Measurements from ENCODE around the gene PLCD3. TPM values are rescaled to one million over a fixed set of nuclear protein-coding genes. Genes with fewer than 3 reads are reported as not detected.

Gene PLCD3
- polyA plus RNA-seq, 3 donors from 2014 or later: 0.75 TPM; not detected in 2

- H3K9me3 Mint-ChIP-seq: no peaks in the 10 kb centered on the region
- H3K27me3 Mint-ChIP-seq (ENCODE audit: low read depth in 3 of 3): peaks cover 20 to 34% (median 32%) of the 10 kb centered on the region in 3 donors
- peaks cover 63 to 64% of the 10 kb centered on the region in 2 donors for H3K4me1 Mint-ChIP-seq
- peak overlapping the region; percentile 91 to 100 (median 98) for H3K4me3 Mint-ChIP-seq
- H3K27ac Mint-ChIP-seq: peak overlapping the region; percentile 87 to 100 (median 99)
- H3K36me3 Mint-ChIP-seq: no peaks in the 10 kb centered on the region
- no peak for DNase-seq
Measured at GRCh38 chr17:45146592-45146889, 14.2 kb upstream of the PLCD3 start.

GRCh38 chr17:45146166-45146565 is 13.9 kb upstream of the PLCD3 start:
- peaks cover 20 to 34% (median 32%) of the 10 kb centered on the region in 3 donors for H3K27me3 Mint-ChIP-seq (ENCODE audit: low read depth in 3 of 3)
- no peaks in the 10 kb centered on the region for H3K9me3 Mint-ChIP-seq
- peak overlapping the region; percentile 7 to 100 (median 85) for H3K27ac Mint-ChIP-seq
- H3K4me3 Mint-ChIP-seq: peak overlapping the region; percentile 91 to 100 (median 98)
- DNase-seq: no peak
- peaks cover 63 to 64% of the 10 kb centered on the region in 2 donors for H3K4me1 Mint-ChIP-seq
- peaks cover 0 to under 1% (median 0%) of the 10 kb centered on the region in 3 donors for H3K36me3 Mint-ChIP-seq

- H3K9me3 Mint-ChIP-seq: no peaks in the 10 kb centered on the region
- H3K4me3 Mint-ChIP-seq: peak overlapping the region; percentile 32 to 61 (median 42)
- no peak overlapping the region for H3K27ac Mint-ChIP-seq
- H3K27me3 Mint-ChIP-seq (ENCODE audit: low read depth in 3 of 3): peaks cover 20 to 34% (median 29%) of the 10 kb centered on the region in 3 donors
- peaks cover 0 to 4% (median 0%) of the 10 kb centered on the region in 3 donors for H3K36me3 Mint-ChIP-seq
- peaks cover 53 to 57% of the 10 kb centered on the region in 2 donors for H3K4me1 Mint-ChIP-seq
- DNase-seq: no peak
Measured at GRCh38 chr17:45145035-45145389, 12.7 kb upstream of the PLCD3 start.

GRCh38 chr17:45144199-45145034 is 12.1 kb upstream of the PLCD3 start:
- Mint-ChIP-seq H3K4me3 (peak overlapping the region; percentile 53 to 67 (median 61)), H3K27me3 (ENCODE audit: low read depth in 3 of 3) (peaks cover 16 to 30% (median 23%) of the 10 kb centered on the region in 3 donors), H3K9me3 (no peaks in the 10 kb centered on the region), H3K36me3 (peaks cover 0 to 4% (median 0%) of the 10 kb centered on the region in 3 donors), H3K27ac (peak overlapping the region in 3 of 6 donors; percentile 24 to 66 (median 28)), H3K4me1 (peaks cover 48 to 52% of the 10 kb centered on the region in 2 donors)
- DNase-seq: no peak

- Mint-ChIP-seq H3K9me3 (no peaks in the 10 kb centered on the region), H3K27ac (peak overlapping the region in 3 of 6 donors; percentile 24 to 66 (median 40)), H3K36me3 (peaks cover 0 to 4% (median 0%) of the 10 kb centered on the region in 3 donors), H3K4me1 (peaks cover 43 to 45% of the 10 kb centered on the region in 2 donors), H3K4me3 (peak overlapping the region; percentile 53 to 73 (median 64)), H3K27me3 (ENCODE audit: low read depth in 3 of 3) (peaks cover 12 to 24% (median 20%) of the 10 kb centered on the region in 3 donors)
- DNase-seq: peak in 2 of 3 donors; percentile 15 to 20
Measured at GRCh38 chr17:45143767-45144198, 11.5 kb upstream of the PLCD3 start.

- DNase-seq: no peak
- Mint-ChIP-seq H3K27me3 (ENCODE audit: low read depth in 3 of 3) (peaks cover 6 to 18% (median 14%) of the 10 kb centered on the region in 3 donors), H3K9me3 (no peaks in the 10 kb centered on the region), H3K4me1 (peaks cover 43% of the 10 kb centered on the region in 2 donors), H3K4me3 (peak overlapping the region; percentile 18 to 73 (median 64)), H3K27ac (peak overlapping the region in 4 of 6 donors; percentile 21 to 66 (median 51)), H3K36me3 (peaks cover 0 to 4% (median 0%) of the 10 kb centered on the region in 3 donors)
Measured at GRCh38 chr17:45143094-45143670, 10.9 kb upstream of the PLCD3 start.

GRCh38 chr17:45139533-45139920 is 7.2 kb upstream of the PLCD3 start:
- H3K36me3 Mint-ChIP-seq: peaks cover 0 to 4% (median 0%) of the 10 kb centered on the region in 3 donors

GRCh38 chr17:45138911-45139532 is 6.7 kb upstream of the PLCD3 start:
- Mint-ChIP-seq H3K9me3 (no peaks in the 10 kb centered on the region), H3K4me1 (peaks cover 30 to 32% of the 10 kb centered on the region in 2 donors), H3K36me3 (peaks cover 0 to 4% (median 0%) of the 10 kb centered on the region in 3 donors), H3K27me3 (ENCODE audit: low read depth in 3 of 3) (peaks cover 3 to 6% (median 4%) of the 10 kb centered on the region in 3 donors), H3K4me3 (no peak overlapping the region), H3K27ac (no peak overlapping the region)
- DNase-seq: no peak

More at GRCh38 chr17:45139533-45139920, 7.2 kb upstream of the PLCD3 start:
- Mint-ChIP-seq H3K27me3 (ENCODE audit: low read depth in 3 of 3) (peaks cover 3 to 6% (median 4%) of the 10 kb centered on the region in 3 donors), H3K9me3 (no peaks in the 10 kb centered on the region), H3K4me3 (no peak overlapping the region), H3K4me1 (peaks cover 30 to 33% of the 10 kb centered on the region in 2 donors), H3K27ac (no peak overlapping the region)
- DNase-seq: no peak

GRCh38 chr17:45137561-45138305 is 5.4 kb upstream of the PLCD3 start:
- peaks cover 26 to 36% of the 10 kb centered on the region in 2 donors for H3K4me1 Mint-ChIP-seq
- H3K27me3 Mint-ChIP-seq (ENCODE audit: low read depth in 3 of 3): peaks cover 4 to 10% (median 7%) of the 10 kb centered on the region in 3 donors
- H3K9me3 Mint-ChIP-seq: no peaks in the 10 kb centered on the region
- H3K27ac Mint-ChIP-seq: peak overlapping the region in 1 of 6 donors; percentile 46
- peaks cover 0 to 4% (median 0%) of the 10 kb centered on the region in 3 donors for H3K36me3 Mint-ChIP-seq
- DNase-seq: no peak
- H3K4me3 Mint-ChIP-seq: no peak overlapping the region

GRCh38 chr17:45136846-45137560 is 4.7 kb upstream of the PLCD3 start:
- H3K4me3 Mint-ChIP-seq: peak overlapping the region; percentile 79 to 88 (median 85)
- H3K9me3 Mint-ChIP-seq: no peaks in the 10 kb centered on the region
- peaks cover 4 to 10% (median 7%) of the 10 kb centered on the region in 3 donors for H3K27me3 Mint-ChIP-seq (ENCODE audit: low read depth in 3 of 3)
- peaks cover 26 to 36% of the 10 kb centered on the region in 2 donors for H3K4me1 Mint-ChIP-seq
- peak overlapping the region in 1 of 6 donors; percentile 12 for H3K27ac Mint-ChIP-seq
- DNase-seq: no peak
- peaks cover 0 to 4% (median 0%) of the 10 kb centered on the region in 3 donors for H3K36me3 Mint-ChIP-seq

GRCh38 chr17:45135978-45136791 is 3.9 kb upstream of the PLCD3 start:
- peaks cover 21 to 28% of the 10 kb centered on the region in 2 donors for H3K4me1 Mint-ChIP-seq
- peak overlapping the region; percentile 82 to 88 (median 86) for H3K4me3 Mint-ChIP-seq
- peak overlapping the region; percentile 55 to 86 (median 76) for H3K27ac Mint-ChIP-seq
- DNase-seq: no peak
- peaks cover 0 to 3% (median 0%) of the 10 kb centered on the region in 3 donors for H3K36me3 Mint-ChIP-seq
- no peaks in the 10 kb centered on the region for H3K9me3 Mint-ChIP-seq
- H3K27me3 Mint-ChIP-seq (ENCODE audit: low read depth in 3 of 3): peaks cover 4 to 10% (median 7%) of the 10 kb centered on the region in 3 donors

Measured in immature natural killer cell (primary cell).